Measurements from ENCODE around the gene ADCY3. TPM values are rescaled to one million over a fixed set of nuclear protein-coding genes. Genes with fewer than 3 reads are reported as not detected.

Gene ADCY3
- total RNA-seq, 4 donors from 2014 or later, result 14.8 to 48.3 (median 34.3) TPM

DNA sequence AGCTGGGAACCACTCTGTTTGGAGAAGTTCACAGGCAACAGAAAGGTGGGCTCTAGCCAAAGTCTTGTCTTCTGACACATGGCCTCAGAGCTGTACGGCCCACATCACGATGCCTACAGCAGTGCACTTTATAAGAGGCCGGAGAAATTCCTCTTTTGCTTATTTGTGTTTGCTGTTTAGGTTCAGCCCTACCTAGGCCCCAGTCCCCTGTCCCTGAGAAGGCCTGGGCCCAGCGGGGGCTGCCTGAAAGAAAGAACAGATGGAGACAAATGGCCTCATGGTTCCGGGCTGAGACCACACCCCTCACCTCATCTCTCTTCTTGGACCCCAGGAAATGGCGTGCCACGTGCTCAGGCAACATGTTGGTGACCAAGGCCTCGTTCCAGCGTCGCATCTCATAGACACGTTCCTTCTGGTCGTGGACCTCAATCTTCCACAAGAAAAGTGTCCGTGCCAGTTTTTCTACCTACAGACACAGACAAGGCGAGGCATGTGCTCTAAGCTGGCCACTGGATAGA, 95.9 kb downstream of the ADCY3 start:
- Histone ChIP-seq H3K36me3 (peaks cover 0 to 60% (median 7%) of the 10 kb centered on the region in 3 donors), H3K27me3 (no peaks in the 10 kb centered on the region), H3K4me1 (peaks cover 0 to 12% (median 8%) of the 10 kb centered on the region in 3 donors), H3K9me3 (no peaks in the 10 kb centered on the region), H3K4me3 (no peak overlapping the region), H3K27ac (no peak overlapping the region)
- DNase-seq, result no peak
- intact Hi-C loops (cut with DNase I), result no loop called here
- TF ChIP-seq, protein P1, sequence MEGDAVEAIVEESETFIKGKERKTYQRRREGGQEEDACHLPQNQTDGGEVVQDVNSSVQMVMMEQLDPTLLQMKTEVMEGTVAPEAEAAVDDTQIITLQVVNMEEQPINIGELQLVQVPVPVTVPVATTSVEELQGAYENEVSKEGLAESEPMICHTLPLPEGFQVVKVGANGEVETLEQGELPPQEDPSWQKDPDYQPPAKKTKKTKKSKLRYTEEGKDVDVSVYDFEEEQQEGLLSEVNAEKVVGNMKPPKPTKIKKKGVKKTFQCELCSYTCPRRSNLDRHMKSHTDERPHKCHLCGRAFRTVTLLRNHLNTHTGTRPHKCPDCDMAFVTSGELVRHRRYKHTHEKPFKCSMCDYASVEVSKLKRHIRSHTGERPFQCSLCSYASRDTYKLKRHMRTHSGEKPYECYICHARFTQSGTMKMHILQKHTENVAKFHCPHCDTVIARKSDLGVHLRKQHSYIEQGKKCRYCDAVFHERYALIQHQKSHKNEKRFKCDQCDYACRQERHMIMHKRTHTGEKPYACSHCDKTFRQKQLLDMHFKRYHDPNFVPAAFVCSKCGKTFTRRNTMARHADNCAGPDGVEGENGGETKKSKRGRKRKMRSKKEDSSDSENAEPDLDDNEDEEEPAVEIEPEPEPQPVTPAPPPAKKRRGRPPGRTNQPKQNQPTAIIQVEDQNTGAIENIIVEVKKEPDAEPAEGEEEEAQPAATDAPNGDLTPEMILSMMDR (IDR thresholded peaks at IDR 0.05), result no peak
- no peak for TF ChIP-seq POLR2A (IDR thresholded peaks at IDR 0.05)
- 82 to 90% methylated on average over 13 to 14 of the region's 14 CpGs for WGBS, 2 donors

DNA sequence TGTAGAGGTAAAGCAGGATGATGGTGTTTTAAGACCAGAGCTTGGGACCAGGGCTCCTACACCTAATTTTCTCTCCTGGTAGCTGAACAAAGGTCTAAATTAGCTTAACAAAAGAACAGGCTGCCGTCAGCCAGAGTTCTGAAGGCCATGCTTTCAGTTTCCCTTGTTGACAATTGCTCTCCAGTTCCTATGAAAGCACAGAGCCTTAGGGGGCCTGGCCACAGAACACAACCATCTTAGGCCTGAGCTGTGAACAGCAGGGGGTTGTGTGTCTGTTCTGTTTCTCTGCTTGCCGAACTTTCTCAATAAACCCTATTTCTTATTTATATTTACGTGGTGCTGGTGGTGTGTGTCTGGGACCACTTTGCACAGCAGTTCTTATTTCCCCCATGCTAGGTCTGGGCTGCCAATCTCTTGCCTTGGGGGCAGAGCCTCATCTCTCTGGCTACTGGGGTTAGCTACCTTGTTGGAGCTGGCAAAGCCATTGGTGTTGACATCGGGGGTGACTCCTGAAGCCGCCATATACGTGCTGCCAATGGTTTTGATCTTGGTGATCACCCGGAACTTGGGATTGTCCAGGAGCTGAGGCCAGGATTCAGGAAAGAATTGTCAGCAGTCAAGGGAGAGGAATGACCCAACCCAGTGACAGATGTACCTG, 97.9 kb downstream of the ADCY3 start:
- DNase-seq, result no peak
- H3K4me1 ChIP-seq, result peaks cover 0 to 4% (median under 1%) of the 10 kb centered on the region in 3 donors
- intact Hi-C loops (cut with DNase I), result no loop called here
- TF ChIP-seq POLR2A (IDR thresholded peaks at IDR 0.05), result no peak
- TF ChIP-seq, protein P1 (IDR thresholded peaks at IDR 0.05), result no peak
- peaks cover 0 to 80% (median 7%) of the 10 kb centered on the region in 3 donors for H3K36me3 ChIP-seq
- no peaks in the 10 kb centered on the region for H3K9me3 ChIP-seq
- H3K27me3 ChIP-seq, result no peaks in the 10 kb centered on the region
- H3K4me3 ChIP-seq, result no peak overlapping the region
- no peak overlapping the region for H3K27ac ChIP-seq
- WGBS, 2 donors, result 69 to 86% methylated on average over 3 of the region's 7 CpGs

DNA sequence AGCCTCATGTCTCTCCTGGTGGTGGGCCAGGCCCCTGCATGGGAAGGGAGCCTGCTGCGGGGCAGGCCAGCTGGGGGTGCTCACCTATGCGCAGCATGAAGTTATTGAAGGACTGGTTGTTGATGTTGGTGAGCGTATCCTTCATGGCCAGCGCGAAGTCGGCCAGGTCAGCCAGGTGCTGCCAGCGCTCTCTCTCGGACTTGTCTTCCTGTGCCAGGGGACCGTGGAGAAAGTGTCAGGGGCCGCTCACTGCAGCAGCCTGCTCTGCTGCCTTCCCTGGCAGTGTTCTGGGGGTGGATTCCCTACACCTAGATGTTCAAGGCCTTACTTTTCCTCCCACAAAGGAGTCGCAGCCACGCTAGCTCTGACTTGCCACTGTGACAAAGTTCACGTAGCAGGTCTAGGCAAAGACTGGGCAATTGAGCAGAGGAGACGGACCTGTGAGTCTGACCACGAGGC, 98.6 kb downstream of the ADCY3 start:
- intact Hi-C loops (cut with DNase I), result no loop called here

DNA sequence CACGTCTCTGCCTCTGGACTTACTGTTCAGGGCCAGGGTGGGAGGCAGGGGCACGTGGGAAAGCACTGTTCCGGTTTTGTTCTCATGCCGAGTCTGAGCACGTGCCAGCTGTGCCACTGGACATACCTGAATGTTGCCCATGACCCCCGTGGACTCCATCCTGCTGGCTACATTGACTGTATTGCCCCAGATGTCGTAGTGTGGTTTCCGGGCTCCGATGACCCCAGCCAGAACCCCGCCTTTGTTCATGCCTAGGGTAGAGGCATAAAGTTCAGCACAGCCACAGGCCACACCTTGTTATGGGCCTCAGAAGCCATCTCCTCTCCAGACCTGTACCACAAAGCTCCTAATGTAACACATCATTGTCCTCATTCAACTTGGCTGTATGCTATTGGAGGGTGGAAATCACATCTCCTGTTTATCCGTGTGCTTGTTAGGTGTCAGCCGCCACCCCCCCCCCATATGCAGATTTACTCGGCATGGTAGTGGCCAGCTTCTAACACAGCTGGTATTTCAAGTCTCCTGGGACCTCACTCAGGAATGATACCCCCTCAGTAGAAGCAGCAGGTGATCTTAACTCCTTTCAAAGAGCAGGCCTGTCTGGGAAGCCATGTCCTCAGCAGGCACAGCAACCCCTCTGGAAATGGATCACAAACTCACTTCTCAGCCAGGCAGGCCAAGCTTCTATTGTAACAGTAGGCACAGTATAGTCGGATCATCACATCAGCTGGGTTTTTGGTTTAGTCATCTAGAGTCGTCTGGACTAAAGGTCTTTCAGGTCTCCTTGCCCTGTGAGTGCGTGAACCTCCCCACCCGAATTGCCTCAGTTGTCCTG, 99.2 kb downstream of the ADCY3 start:
- Histone ChIP-seq H3K36me3 (peaks cover 0 to 89% (median 7%) of the 10 kb centered on the region in 3 donors), H3K9me3 (no peaks in the 10 kb centered on the region), H3K4me3 (no peak overlapping the region), H3K27me3 (no peaks in the 10 kb centered on the region), H3K4me1 (no peaks in the 10 kb centered on the region), H3K27ac (no peak overlapping the region)
- WGBS, 2 donors, result 85 to 91% methylated on average over 10 to 16 of the region's 17 CpGs
- intact Hi-C loops (cut with DNase I), result no loop called here
- DNase-seq, result no peak
- TF ChIP-seq, protein P1 (IDR thresholded peaks at IDR 0.05), result no peak
- TF ChIP-seq POLR2A (IDR thresholded peaks at IDR 0.05), result no peak

More for the DNA sequence above, 98.6 kb downstream of the ADCY3 start:
- DNase-seq, result no peak
- Histone ChIP-seq H3K27ac (no peak overlapping the region), H3K36me3 (peaks cover 0 to 87% (median 7%) of the 10 kb centered on the region in 3 donors), H3K4me1 (no peaks in the 10 kb centered on the region), H3K9me3 (no peaks in the 10 kb centered on the region), H3K27me3 (no peaks in the 10 kb centered on the region), H3K4me3 (no peak overlapping the region)
- TF ChIP-seq POLR2A (IDR thresholded peaks at IDR 0.05), result no peak
- WGBS, 2 donors, result 69 to 72% methylated on average over 5 to 12 of the region's 15 CpGs

DNA sequence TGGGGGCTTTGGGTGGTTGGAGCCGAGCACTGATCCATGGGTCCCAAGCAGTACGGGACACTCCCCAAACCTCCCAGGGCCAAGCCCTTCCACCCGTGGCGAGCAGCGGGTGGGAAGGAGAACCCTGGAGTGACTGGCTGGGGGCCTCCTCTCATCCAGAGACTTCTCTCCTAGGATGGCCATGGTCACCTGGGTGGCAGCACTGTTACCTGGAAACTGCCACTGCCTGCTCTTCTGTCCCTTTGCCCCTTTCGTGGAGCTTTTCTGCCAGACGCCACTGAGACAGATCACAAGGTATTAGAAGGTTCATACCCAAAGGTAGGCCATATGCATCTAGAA, 99.9 kb downstream of the ADCY3 start:
- no peak overlapping the region for H3K27ac ChIP-seq
- intact Hi-C loops (cut with DNase I), result no loop called here
- H3K4me3 ChIP-seq, result no peak overlapping the region
- DNase-seq, result no peak
- H3K27me3 ChIP-seq, result no peaks in the 10 kb centered on the region
- peaks cover 0 to 92% (median 7%) of the 10 kb centered on the region in 3 donors for H3K36me3 ChIP-seq
- no peaks in the 10 kb centered on the region for H3K9me3 ChIP-seq
- no peaks in the 10 kb centered on the region for H3K4me1 ChIP-seq
- TF ChIP-seq, protein P1 (IDR thresholded peaks at IDR 0.05), result no peak
- no peak for TF ChIP-seq POLR2A (IDR thresholded peaks at IDR 0.05)
- 82 to 90% methylated on average over 2 of the region's 7 CpGs for WGBS, 2 donors

All from esophagus squamous epithelium (tissue), 5 donors.